ENCODE data around the gene ENPP1.

GRCh38 chr6:131894493-131895424 is 86.9 kb downstream of the ENPP1 start:
- TF ChIP-seq POLR2A (IDR thresholded peaks at IDR 0.05; ENCODE audit: low read depth, low read length): no peak
- TF ChIP-seq TAF1 (IDR thresholded peaks at IDR 0.05; ENCODE audit: low read depth, low read length): no peak
